GM19239 (cell line): ENCODE data around the gene FDX2.

Experiments used
- DNase-seq: peaks from one replicate; pipeline ENCODE4 v3.0.0; 2011; ENCODE audit warnings: low spot score; ENCODE audit not compliant: insufficient read length
- FAIRE-seq: peaks from 2 replicates; lab custom pipeline; 2011; peaks lifted over from hg19 to GRCh38; lab: Jason Lieb, UNC

The FDX2 gene

DNA sequence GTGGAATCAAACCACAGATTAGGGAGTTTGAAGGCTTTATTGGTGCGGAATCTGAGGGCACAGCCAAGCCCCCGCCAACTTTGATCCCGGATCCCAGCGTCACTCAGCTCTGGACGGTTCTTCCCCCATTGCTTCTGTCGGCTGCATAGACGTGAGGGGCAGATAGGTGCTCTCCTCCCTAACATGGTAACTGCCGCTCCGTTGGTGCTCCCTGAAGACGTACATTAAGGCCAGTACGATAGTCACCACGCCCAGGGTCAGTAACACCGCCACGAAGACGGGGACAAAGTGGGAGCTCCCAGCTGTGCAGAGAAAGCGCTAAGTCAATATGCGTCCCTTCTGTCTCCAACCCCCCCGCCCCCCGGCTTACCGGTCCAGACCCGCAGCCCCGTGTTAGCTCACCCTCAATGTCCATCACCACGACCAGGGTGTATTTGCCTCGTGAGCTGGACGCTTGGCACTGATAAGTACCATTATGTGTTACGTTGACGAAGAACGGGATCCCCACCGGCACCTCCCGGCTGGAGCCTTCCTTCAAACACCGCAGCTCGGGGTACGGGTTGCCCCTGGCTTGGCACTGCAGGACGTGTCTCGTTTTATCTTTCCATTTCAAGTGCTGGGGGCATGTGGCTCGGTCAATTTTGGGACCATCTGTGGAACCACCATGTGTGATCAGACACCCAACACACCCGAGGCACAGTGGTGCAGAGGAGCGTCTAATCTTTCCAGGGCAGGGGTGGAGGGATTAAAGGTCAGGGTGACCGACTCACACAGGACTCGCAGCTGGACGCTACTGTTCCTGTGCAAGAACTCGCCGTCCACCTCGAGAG is 18.2 kb upstream of the FDX2 start:
- DNase-seq (no peak), FAIRE-seq (no peak)

DNA sequence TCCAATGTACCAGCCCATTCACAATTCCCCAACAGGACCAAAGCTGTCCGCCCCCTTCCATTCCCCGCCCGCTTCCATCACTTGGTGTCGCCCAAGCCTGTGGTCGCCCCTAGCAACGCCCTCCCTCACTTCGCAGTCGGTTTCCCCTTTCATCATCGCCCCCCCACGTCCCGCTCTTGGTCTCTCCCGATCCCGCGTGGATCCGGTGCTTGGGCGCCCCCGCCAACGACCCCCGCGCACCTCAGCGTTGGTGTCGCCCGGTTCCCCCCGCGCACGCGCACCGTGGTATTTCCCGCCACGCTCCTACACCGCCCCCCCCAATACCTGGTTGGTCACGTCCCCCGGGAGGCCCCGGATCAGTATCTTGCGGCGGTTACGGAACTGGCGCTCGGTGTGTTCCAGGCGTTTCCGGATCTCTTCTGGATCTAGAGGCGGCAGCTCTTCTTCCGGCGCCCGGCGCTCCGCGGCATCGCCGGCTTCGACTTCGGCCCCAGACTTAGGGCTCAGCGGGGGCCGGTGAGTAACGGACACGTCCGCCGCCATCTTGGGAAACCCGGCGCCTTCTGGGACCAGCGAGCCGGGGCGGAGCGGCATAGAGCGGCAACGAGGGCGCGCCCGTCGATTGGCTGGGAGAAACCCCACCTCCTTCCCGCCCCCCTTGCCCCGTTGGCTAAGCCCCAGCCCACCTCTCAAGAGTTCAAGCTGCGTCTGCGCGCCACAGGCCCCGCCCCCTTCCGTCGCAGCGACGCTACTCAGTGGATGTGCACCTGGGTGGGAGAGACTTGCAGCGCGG is 17.3 kb upstream of the FDX2 start, which contains the start of gene RAVER1:
Gene RAVER1 (minus strand): TSS at position 565 of the 793 bp plus-strand sequence. CDS start 22 bp downstream, at position 543.
- peak; percentile 99 for FAIRE-seq
- DNase-seq = peak; percentile 99

DNA sequence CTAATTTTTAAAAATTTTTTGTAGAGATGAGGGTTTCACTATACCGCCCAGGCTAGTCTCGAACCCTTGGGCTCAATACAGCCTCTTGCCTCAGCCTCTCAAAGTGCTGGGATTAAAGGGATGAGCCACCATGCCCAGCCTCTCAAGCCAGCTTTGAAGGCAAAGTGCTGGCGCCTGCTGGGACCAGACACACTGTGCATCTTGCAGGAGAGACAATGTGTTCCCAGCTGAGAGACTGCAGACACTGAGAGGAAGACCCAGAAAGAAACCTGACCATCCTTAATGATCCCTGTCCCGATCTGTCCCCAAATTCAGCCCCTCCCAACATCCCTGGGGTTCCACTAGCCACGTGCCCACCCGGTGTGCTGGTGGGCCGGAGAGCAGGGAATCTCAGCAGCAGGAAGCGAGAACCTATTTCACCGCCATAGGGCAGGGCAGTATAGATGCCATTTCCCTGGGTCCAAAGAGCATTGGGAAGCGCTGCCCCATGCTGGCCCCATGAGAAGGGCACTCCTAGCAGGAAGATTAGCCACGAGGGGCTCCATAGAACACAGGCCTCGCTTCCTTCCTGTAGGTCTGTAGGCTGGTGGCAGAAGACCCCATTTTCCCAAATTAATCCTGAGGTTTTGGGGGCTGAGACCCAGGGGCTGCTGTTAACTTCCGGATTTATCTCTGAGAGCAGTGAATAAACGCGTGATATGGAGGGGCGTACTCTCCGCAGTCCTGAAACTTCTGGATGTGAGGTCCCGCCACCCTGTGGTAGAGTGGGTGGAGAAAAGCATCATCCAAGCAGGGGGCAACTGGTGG is 16.5 kb upstream of the FDX2 start:
- FAIRE-seq (no peak), DNase-seq (no peak)

DNA sequence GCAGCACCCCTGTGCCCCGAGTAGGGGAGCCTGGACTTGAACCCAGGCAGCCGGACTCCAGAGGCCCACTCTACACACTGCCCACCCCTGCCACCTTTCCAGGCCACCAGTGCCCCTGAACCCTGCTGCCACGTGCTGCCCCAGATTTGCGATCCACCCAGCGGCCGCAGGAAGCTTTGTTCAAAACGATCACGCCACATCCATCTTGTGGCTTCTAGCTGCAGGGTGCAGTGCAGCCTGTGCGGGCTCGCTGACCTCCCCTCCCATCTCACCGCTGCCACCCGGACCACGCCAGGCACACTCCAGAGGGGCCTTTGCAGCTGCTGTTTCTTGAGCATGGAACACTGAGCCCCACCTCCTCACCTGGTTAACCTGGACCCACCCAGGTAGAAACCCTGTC is 13.7 kb upstream of the FDX2 start:
- no peak for FAIRE-seq

DNA sequence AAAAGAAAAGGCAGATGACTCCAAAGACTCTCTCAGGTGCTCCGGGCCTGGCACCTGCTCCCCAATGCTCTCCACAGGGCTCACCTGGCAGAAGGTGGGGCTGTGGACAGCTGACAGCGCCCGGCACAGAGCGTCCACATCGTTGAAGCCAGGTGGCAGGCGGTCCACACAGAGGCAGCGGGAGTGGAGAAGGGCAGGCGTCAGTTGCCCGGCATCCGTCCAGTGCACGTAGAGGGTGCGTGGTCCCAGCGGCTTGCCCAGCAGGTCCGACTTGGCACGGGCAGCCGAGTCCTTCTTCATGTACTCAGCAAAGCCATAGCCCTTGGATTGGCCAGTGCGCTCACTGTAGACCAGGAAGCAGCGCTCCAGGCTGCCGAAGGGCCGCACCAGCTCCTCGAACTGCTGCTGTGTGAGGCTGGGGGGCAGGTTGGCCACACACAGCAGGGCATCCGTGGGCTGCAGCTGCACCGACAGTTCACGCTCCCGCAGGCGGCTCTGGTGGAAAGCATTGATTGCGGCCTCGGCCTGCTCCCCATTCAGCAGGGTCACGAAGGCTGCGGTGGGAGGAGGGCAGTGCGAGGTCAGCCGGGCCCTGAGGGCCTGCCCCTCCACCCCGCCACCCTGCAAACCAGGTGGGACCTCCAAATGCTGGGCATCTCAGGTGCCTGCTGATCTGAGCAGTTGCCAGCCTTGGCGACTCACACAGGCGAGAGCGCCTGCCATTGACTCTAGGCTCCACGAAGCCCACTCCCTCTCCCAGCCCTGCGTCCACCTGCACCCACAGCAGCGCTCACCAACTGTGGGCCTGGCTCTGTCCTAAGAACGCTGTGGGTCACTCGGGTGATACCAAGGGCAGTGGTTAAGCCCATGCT is 13.0 kb upstream of the FDX2 start:
- FAIRE-seq (no peak), DNase-seq (no peak)

More for the DNA sequence above, 13.7 kb upstream of the FDX2 start:
- DNase-seq = no peak

DNA sequence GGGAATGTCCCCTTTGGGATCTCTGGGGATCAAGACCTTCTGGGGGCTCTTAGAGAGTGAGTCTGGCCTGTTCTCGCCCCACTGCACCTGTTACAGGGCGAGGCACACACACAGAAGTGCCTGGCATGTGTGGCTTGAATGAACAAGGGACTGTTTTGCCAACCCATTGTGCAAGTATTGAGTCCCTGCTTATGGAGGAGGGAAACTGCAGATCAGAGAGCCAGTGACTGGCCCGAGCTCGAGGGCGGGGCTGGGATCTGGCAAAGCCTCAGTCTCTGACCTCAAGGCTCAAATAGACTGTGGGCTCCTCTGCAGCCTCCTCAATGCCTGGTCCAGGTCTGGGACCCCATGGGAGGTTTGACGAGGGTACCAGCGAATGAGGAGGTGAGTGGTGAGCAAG is 12.0 kb upstream of the FDX2 start:
- no peak for FAIRE-seq
- DNase-seq = no peak

DNA sequence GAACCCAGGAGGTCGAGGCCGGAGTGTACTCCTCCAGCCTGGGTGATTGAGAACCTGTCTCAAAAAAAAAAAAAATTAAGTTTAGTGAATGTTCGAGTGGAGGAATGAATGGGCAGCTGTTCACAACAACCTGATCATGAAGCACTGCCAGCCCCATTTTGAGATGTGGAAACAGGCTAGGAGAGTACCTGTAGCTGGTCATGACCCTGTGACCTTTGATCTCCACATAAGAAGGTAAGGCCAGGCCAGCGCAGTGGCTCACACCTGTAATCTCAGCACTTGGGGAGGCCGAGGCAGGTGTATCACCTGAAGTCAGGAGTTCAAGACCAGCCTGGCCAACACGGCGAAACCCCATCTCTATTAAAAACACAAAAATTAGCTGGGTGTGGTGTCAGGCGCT is 9.9 kb upstream of the FDX2 start:
- DNase-seq (no peak), FAIRE-seq (no peak)

DNA sequence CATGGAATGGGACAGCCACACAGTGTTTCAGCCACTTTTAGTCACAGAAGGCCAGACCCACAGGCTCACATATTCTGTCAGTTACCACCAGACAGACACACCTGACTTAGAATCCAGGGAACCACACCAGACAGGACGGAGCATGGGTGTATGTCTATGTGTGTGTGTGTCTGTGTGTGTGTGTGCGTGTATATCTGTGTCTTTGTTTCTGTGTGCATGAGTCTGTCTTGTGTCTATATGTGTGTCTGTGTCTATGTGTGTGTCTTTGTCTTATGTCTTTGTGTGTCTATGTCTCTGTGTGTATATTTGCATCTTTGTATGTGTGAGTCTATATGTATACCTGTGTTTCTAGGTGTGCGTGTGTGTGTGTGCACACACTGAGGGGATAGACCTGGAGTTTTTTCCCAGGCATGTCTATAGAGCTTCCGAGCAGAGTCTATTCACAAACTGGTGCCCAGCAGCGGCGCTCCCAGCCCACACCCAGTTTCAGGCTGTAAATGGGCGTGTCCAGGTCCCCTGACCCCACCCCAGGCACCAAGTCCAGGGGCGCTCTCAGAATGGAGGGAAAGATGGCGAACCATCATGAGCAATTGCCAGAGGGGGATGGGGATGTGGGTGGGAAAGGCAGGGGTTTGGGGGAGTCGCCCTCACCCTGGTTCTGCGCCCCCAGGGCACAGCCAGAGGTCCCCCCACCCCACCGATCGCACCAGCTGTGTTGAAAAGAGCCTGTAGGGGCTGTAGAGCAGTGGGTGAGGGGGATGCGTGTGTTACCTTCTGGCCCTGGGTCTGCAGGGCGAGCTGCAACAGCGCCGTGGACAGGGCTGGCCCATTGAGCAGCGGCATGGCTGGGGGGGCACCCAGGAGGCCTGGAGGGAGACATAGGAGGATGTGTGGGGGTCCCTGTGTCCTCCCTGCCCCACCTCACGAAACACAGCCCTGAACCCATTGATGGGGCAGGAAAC is 6.3 kb upstream of the FDX2 start:
- FAIRE-seq (peak; percentile 4), DNase-seq (no peak)

DNA sequence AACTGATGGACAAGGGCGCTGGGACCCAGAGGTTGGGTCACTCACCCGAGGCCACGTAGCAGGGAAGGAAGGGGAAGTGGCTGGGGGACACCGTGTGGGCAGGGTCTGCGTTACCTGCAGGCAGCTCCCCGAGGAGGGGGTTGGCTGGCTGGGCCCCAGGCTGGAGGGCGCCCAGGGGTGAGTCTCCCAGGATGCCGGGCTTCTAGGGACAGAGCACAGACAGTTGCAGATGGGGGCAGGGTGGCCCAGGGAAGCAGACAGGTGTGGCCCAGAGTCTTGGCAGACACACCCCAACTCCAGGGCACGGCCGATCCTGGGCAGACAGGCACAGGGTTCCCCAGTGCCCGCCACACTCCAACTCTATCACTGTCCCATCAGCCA is 5.6 kb upstream of the FDX2 start:
- no peak for DNase-seq
- FAIRE-seq = no peak

DNA sequence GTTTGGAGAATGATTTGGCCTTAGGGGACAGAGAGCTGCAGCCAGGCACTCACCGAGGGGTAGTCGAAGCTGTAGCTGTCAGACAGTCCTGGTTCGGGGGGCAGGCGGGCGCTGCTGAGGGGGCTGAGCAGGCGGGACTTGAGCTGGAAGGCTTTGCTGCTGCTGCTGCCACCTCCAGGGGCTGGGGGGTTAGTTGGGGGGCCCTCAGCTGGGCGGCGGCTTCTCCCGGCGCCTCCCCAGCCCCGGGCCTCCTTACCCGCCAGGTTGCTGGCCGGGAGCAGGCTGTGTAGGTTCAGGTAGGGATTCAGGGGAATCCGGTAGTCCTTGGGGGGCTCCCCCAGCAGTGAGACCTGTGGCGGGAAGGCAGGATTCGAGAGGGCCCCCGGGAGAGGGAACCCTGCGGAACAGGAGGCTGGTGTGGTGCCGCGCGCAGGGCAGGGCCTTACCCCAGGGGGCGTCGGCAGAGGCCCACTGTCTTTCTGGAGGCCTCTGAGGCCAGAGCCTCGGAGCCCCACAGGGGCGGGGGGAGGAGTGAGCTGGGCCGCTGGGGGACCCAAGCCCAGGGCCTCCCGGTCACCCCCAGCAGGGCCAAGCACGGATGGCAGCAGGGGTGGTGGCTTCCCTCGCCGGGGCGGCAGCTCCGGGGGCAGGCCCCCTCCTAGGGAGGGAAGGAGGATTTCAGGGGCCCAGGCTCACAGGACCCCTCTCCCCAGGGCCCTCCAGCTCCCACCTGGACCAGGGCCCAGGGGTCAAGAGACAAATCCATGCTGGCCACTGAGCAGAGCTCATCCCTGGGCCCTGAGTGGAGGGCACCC is 5.0 kb upstream of the FDX2 start:
- no peak for DNase-seq
- no peak for FAIRE-seq

DNA sequence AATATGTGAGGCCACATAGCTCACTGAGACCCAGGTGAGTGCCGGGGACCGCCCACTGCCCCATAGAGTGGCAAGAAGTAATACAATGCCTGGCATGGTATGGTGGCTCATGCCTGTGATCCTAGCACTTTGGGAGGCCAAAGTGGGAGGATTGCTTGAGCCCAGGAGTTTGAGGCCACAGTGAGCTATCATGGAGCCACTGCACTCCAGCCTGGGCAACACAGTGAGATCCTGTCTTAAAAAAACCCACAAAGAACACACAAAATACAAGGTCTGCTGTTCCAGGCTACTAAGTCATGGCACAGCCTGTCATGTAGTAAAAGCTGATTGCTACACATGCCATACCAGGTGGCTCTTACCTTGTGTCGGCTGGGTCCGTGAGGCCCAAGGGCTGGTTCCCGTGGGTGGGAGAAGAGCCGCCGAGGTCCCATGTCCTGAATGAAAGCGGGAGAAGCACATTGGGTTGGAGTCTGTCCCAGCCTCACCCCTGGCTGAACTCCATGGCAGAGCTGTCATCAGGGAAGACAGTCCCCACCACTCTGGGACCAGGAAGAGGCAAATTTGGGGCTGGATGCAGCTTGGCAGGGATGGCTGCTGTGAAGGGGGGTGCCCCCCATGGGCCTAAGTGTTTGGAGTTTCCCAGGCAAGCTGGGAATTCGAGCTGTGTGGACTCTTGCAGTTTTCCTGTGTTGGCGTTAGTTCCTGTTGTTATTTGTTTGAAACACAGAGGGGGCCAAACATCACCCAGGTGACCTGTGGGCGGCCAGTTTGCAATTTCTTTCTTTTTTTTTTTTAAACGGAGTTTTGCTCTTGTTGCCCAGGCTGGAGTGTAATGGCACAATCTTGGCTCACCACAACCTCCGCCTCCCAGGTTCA is 3.2 kb upstream of the FDX2 start:
- DNase-seq (no peak), FAIRE-seq (no peak)

DNA sequence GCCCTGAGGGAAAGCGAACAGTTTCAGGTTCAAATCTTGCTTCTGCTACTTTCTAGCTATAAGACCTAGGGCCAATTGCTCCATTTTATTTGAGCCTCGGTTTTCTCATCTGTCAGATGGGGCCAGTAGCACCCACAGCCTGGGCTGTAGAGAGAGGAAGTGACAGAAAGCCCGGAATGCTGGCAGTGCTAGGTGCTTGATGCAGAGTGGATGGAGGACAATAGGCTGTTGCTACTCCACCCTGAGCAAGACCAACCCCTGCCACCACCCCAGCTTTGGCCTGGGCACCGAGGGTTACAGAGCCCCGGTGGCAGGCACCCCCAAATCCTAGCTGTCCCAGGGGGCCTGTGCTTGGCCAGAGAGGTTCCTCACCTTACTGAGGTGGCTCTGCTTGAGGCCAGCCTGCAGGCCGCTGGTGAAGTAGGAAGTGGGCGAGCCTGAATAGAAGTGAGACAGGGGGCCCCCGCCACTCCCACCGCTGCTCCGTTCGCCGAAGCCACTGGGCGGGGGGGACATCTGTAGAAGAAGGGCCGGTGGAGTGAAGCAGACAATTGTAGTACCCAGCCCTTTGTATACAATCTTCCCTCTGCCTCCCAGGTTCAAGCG is 2.1 kb upstream of the FDX2 start:
- DNase-seq (no peak), FAIRE-seq (no peak)

DNA sequence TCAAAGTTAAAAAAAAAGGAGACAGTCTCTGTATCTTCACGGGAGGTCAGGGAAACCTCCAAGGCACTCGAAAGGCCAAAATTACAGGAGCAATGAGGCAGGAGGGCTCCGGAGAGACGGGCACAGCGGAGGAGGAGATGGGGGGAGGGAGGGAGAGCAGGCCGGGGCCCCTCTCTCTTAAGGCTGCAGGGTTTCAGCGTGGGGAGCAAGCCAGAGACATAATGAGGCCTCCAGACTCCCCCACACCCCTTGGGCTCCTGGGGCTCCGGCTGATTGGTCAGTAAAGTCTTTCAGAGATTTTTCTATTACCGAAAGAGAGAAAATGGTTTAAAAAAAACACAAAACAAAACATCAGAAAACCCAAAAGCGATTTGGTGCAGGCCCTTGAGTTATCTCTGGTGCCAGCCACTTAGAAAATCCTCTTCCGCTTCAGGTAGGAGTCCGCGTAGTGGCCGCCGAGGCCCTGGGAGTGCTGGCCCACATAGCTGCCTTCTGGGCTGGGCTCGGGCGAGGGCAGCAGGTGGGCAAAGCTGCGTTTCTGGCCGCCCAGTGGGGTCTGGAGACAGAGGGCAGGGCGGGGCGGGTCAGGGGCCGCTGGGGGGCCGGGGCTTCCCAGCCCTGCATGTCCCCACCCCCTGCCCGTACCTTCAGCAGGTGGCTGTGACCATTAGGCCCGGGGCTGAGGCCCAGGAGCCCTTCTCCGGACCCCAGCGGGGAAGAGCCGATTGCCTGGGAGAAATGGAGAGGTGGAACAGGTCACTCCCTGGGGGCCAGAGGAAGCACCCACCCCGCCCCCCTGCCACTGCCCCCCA is 1.4 kb upstream of the FDX2 start:
- FAIRE-seq = no peak

DNA sequence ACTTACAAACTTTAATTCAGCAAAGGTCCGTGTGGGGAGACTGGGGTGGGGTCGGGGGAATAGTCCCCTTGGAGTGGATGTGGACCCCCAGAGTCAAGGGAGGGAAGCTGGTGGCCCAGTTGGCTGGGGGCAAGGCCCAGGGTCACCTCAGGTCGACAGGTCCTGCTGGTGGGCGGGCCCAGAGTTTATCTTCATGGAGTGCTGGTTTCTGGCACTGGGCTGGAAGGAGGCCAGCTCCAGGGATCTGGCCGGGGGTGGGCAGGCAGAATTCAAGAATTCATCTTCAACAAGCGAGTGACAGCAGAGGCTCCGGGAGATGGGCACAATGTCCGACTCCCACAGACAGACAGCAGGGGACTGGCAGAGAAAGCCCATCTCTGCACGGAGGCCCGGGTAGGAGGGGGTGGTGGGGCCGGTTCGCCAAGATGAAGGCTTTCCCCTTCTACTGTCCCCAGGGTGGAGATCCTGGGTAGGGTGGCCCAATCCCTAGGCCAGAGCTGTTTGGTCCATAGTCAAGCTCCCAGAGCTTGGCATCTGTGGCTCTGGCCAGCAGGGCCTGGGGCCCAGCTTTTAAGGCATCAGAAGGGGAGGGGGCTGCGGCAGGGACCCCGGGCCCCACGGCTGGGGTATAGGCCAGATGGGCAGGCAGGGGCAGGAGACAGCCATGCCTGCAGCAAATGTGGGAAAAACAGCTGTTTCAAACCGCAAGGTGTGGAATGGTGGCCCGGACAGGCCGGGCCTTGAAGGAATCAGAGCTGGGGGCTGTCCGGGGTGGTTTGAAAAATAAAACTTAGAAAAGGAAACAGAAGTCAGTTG is 622 bp upstream of the FDX2 start:
- no peak for DNase-seq
- FAIRE-seq = no peak

More for the DNA sequence above, 1.4 kb upstream of the FDX2 start:
- DNase-seq = no peak

DNA sequence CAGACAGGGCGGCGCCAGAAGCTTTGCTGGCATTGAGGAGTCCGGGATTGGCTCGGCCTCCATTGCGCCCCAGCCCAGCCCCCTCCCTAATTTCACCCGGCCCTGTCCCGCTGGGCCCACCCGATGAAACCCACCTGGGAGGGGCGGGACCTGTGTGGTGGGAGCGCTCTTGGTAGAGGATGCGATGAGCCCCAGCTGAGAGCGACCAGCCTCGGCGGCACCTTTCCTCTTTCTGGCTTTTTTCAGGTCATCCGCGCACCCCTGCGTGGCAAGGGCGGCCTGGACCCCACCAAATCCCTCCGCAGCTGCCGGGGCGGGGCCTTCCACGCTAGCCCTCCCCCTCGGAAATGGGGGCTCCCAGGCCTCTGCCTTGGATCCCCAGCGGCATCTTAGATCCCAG is 6.4 kb downstream of the FDX2 start, which contains the start of gene ZGLP1:
Gene ZGLP1 (minus strand): TSS at position 393 of the 400 bp plus-strand sequence.
- DNase-seq (no peak), FAIRE-seq (no peak)
